K562 (cell line): ENCODE data around the gene UROD. TPM values are rescaled to one million over a fixed set of nuclear protein-coding genes. Genes with fewer than 3 reads are reported as not detected.

Experiments used
- ATAC-seq: fragments of 200-7000 bp; cut with Tn5 transposase; 3 replicates; pipeline ENCODE4 v1.9.1; 2020; ENCODE audit warnings: moderate library complexity
- BruUV-seq: library from RNA; stranded (reverse); fragments of 400-500 nt; replicated peaks from 2 replicates; lab custom pipeline; 2021; lab: Mats Ljungman, UMichigan
- CTCF ChIA-PET: fragments of 300-600 bp; formaldehyde crosslinking; extraction: SDS; loops from one replicate; lab custom pipeline; 2021; ENCODE audit warnings: low intra/inter-chr PET ratio; lab: Yijun Ruan, JAX
- POLR2A ChIA-PET: fragments of 300-600, 350-650 bp; sonication (Branson Sonifier 250); formaldehyde crosslinking; extraction: SDS; loops from one replicate; lab custom pipeline; 2021; ENCODE audit warnings: antibody characterized with exemption, inconsistent platforms; lab: Yijun Ruan, JAX
- DNase-seq, 4 experiments: peaks; one replicate each; pipeline versions ENCODE4 v3.0.0 to v3.0.0-alpha.2; 2011 to 2018; ENCODE audit warnings: low spot score in 3 of 4, mixed read lengths in 3 of 4; ENCODE audit errors: extremely low read depth in 1 of 4
- FAIRE-seq: peaks from 2 replicates; lab custom pipeline; 2011; peaks lifted over from hg19 to GRCh38; lab: Jason Lieb, UNC
- H2AFZ ChIP-seq: 2 replicates; pipeline ENCODE4 v1.6.0; 2011; ENCODE audit warnings: low read depth, low read length, control low read depth, inconsistent platforms
- H3K27ac ChIP-seq: fragments of 200-600 bp; 3 replicates; pipeline ENCODE4 v1.8.0; 2011; ENCODE audit warnings: low read depth, mild to moderate bottlenecking, control low read depth, inconsistent platforms, low read length, moderate library complexity, mixed read lengths; ENCODE audit errors: extremely low read depth
- H3K27me3 ChIP-seq, 2 experiments: fragments of 300-600 bp in 1 of 2; 2 replicates in 1 of 2; 3 replicates in 1 of 2; pipeline versions ENCODE4 v1.6.0 to v1.8.0; 2011; ENCODE audit warnings: inconsistent platforms in 2 of 2, low read length in 2 of 2, mild to moderate bottlenecking in 1 of 2, mixed read lengths in 1 of 2, moderate library complexity in 1 of 2; ENCODE audit not compliant: control insufficient read depth in 2 of 2, insufficient read depth in 2 of 2
- H3K36me3 ChIP-seq: fragments of 300-600 bp; 3 replicates; pipeline ENCODE4 v1.8.0; 2011; ENCODE audit warnings: mild to moderate bottlenecking, low read length, inconsistent platforms; ENCODE audit not compliant: control insufficient read depth, insufficient read depth
- H3K4me1 ChIP-seq, 2 experiments: fragments of 200-600 bp in 1 of 2; replicated peaks in 1 of 2; 2 replicates in 1 of 2; 3 replicates in 1 of 2; pipeline versions ENCODE4 v1.5.1 to v1.8.0; 2011; ENCODE audit warnings: inconsistent platforms in 2 of 2, low read length in 2 of 2, mild to moderate bottlenecking in 1 of 2, mixed read lengths in 1 of 2, moderate library complexity in 1 of 2; ENCODE audit not compliant: control insufficient read depth in 2 of 2, insufficient read depth in 2 of 2
- H3K4me2 ChIP-seq: 2 replicates; pipeline ENCODE4 v1.6.1; 2011; ENCODE audit warnings: low read length, control low read depth, inconsistent platforms, mixed read lengths; ENCODE audit not compliant: insufficient read depth
- H3K4me3 ChIP-seq: fragments of 200-600 bp; sonication (generic), shearing (Covaris generic); 2 replicates; pipeline ENCODE4 v1.5.1; 2016; ENCODE audit warnings: control low read depth, inconsistent platforms
- H3K79me2 ChIP-seq: fragments of 200-600 bp; 3 replicates; pipeline ENCODE4 v1.8.0; 2011; ENCODE audit warnings: low read length, inconsistent platforms; ENCODE audit not compliant: control insufficient read depth, insufficient read depth
- H3K9ac ChIP-seq, 2 experiments: 2 replicates each; pipeline versions ENCODE4 v1.6.0 to v1.6.1; 2011; ENCODE audit warnings: low read depth in 2 of 2, low read length in 2 of 2, control low read depth in 1 of 2, inconsistent platforms in 1 of 2, mild to moderate bottlenecking in 1 of 2, mixed read lengths in 1 of 2; ENCODE audit not compliant: insufficient read depth in 1 of 2
- H3K9me1 ChIP-seq: one replicate; pipeline ENCODE4 v1.6.0; 2011; ENCODE audit warnings: inconsistent platforms, mild to moderate bottlenecking, low read length, moderate library complexity; ENCODE audit not compliant: control insufficient read depth, insufficient read depth
- H3K9me3 ChIP-seq: replicated peaks from 2 replicates; pipeline ENCODE4 v1.5.1; 2011; ENCODE audit warnings: low read depth, low read length, inconsistent platforms; ENCODE audit not compliant: control insufficient read depth, insufficient read depth
- H4K20me1 ChIP-seq: replicated peaks from 2 replicates; pipeline ENCODE4 v1.6.1; 2011; ENCODE audit warnings: low read length, inconsistent platforms, mixed read lengths; ENCODE audit not compliant: control insufficient read depth, insufficient read depth
- CBX1 ChIP-seq: sonication (generic); IDR thresholded peaks from 2 replicates; pipeline ENCODE4 v1.6.1; 2016; ENCODE audit warnings: antibody characterized with exemption, low read depth, mild to moderate bottlenecking
- E4F1 ChIP-seq: fragments of 250-450 bp; sonication (Bioruptor Pico); IDR thresholded peaks from 2 replicates; pipeline ENCODE4 v1.5.0; 2021; ENCODE audit warnings: mild to moderate bottlenecking, borderline replicate concordance
- FOSL1 ChIP-seq: fragments of 200-800 bp; sonication (Bioruptor generic); conservative IDR thresholded peaks from 2 replicates; pipeline ENCODE4 v1.6.1; 2016; ENCODE audit warnings: missing genetic modification characterization, missing compliant biosample characterization
- HCFC1 ChIP-seq: IDR thresholded peaks from 2 replicates; pipeline ENCODE4 v1.6.1; 2012; ENCODE audit warnings: low read depth, low read length, improper control_type of control experiment
- KDM5B ChIP-seq: fragments of 200-600 bp; sonication (generic); IDR thresholded peaks from 2 replicates; pipeline ENCODE4 v1.6.1; 2012; ENCODE audit warnings: low read depth, mild to moderate bottlenecking, moderate library complexity, low read length, control low read depth, inconsistent platforms; ENCODE audit not compliant: insufficient replicate concordance
- MAFG ChIP-seq: fragments of 450-650 bp; conservative IDR thresholded peaks from 2 replicates; pipeline ENCODE4 v1.6.1; 2016; ENCODE audit warnings: missing genetic modification characterization, missing compliant biosample characterization
- MCM2 ChIP-seq: fragments of 450-650 bp; IDR thresholded peaks from 2 replicates; pipeline ENCODE4 v1.6.1; 2017; ENCODE audit warnings: low read depth, mild to moderate bottlenecking
- OTX1 ChIP-seq: fragments of 450-650 bp; formaldehyde crosslinking; IDR thresholded peaks from 2 replicates; pipeline ENCODE4 v1.4.0; 2022; ENCODE audit warnings: mild to moderate bottlenecking
- RAD21 ChIP-seq, 2 experiments: fragments of 250-450 bp in 1 of 2; fragments of 450-650 bp in 1 of 2; sonication (Bioruptor Pico) in 1 of 2; formaldehyde crosslinking in 1 of 2; IDR thresholded peaks in 1 of 2; conservative IDR thresholded peaks in 1 of 2; 2 replicates each; pipeline versions ENCODE4 v1.4.0 to v1.8.0; 2020 to 2022; ENCODE audit warnings: mild to moderate bottlenecking in 2 of 2, moderate library complexity in 1 of 2
- RBBP5 ChIP-seq: fragments of 200-600 bp; sonication (generic); IDR thresholded peaks from 2 replicates; pipeline ENCODE4 v1.6.1; 2012; ENCODE audit warnings: borderline replicate concordance, mild to moderate bottlenecking, low read length, control low read depth, inconsistent platforms; ENCODE audit not compliant: insufficient read depth, poor library complexity, severe bottlenecking
- RBM22 ChIP-seq: fragments of 200-400 bp; formaldehyde crosslinking; IDR thresholded peaks from 2 replicates; pipeline ENCODE4 v1.6.1; 2018; ENCODE audit warnings: low read length, low read depth; ENCODE audit not compliant: poor library complexity, severe bottlenecking
- RBM39 ChIP-seq: fragments of 200-400 bp; formaldehyde crosslinking; optimal IDR thresholded peaks from 2 replicates; pipeline ENCODE3; 2018; ENCODE audit warnings: low read depth, low read length
- TEAD2 ChIP-seq: fragments of 450-650 bp; IDR thresholded peaks from 2 replicates; pipeline ENCODE4 v1.6.1; 2016; ENCODE audit warnings: missing genetic modification characterization, control low read depth, missing compliant biosample characterization
- TSHZ1 ChIP-seq: fragments of 250-450 bp; sonication (Bioruptor Pico); IDR thresholded peaks from 2 replicates; pipeline ENCODE4 v1.4.0; 2020; ENCODE audit warnings: mild to moderate bottlenecking, moderate library complexity
- WGBS: fragments of 100-300 bp; shearing (Covaris generic); methylation state at CpG from one replicate; pipeline ENCODE4 v1.1.6; 2016; ENCODE audit warnings: low coverage, mixed read lengths; ENCODE audit not compliant: insufficient coverage; ENCODE audit errors: missing lambda C conversion rate; 5-methylcytosine and 5-hydroxymethylcytosine counted together
- in situ Hi-C: fragments of 300-500 bp; cut with MboI; formaldehyde crosslinking; loops from 4 replicates; pipeline ENCODE4 v1.15.0; 2018; ENCODE audit warnings: inconsistent platforms, mixed read lengths
- intact Hi-C: fragments of 100-400 bp; cut with micrococcal nuclease; formaldehyde crosslinking; loops from 2 replicates; pipeline ENCODE4 v1.14.2; 2022
- polyA plus RNA-seq, 8 experiments: library from polyadenylated mRNA; depleted of rRNA in 4 of 8; stranded (reverse) in 5 of 8; unstranded in 3 of 8; fragments of >200 nt; fragmentation: Nextera tagmentation in 2 of 8; fragmentation: Illumina TruSeq in 1 of 8; extraction: Ambion mirVana in 2 of 8; extraction: Trizol in 1 of 8; gene quantifications; 2 replicates each; pipeline versions ENCODE4 v1.2.1 to v1.2.3, GENCODE V29; 2011 to 2014; ENCODE audit warnings: inconsistent platforms in 1 of 8, missing spikeins in 1 of 8
- total RNA-seq, 7 experiments: library from RNA; depleted of rRNA in 6 of 7; stranded (reverse); fragments of >200 nt in 6 of 7; fragmentation: Illumina TruSeq in 2 of 7; extraction: Trizol in 2 of 7; gene quantifications; 2 replicates each; pipeline versions ENCODE4 v1.2.1 to v1.2.3, GENCODE V29; 2011 to 2021; ENCODE audit warnings: low replicate concordance in 1 of 7

Gene UROD
- total and polyA plus RNA-seq, 9 of the 15 experiments (the other 6 are each of a cell fraction or from before 2014, with no cell fraction given): 533 to 2,933 (median 1,100) TPM

- TF ChIP-seq MAFG (tag): no peak
- no peak for TF ChIP-seq HCFC1
- TF ChIP-seq TSHZ1 (CRISPR knock-in tag): no peak
- TF ChIP-seq RBM22: no peak
- no peak for TF ChIP-seq RBBP5
Measured at GRCh38 chr1:45015683-45016082, 3.6 kb downstream of the UROD start (continued).

- ATAC-seq (no peak), FAIRE-seq (no peak), DNase-seq (peak in 1 of 4 experiments; percentile 12)
- POLR2A ChIA-PET: interaction anchor here (0.6 to 8.7 kb wide), 12 partner anchors 17 to 1475 kb away, joined by 3 to 113 read pairs (median 3); partner anchors contain the start of genes PRDX1 and RNU5D-1
- peaks cover 31 to 37% of the 10 kb centered on the region in 2 experiments; a peak in 4 of 5 replicates for H3K4me1 ChIP-seq
- no peaks in the 10 kb centered on the region for H3K27me3 ChIP-seq
- H2AFZ ChIP-seq: no peak overlapping the region
- H3K79me2 ChIP-seq: peaks cover 31% of the 10 kb centered on the region
- BruUV-seq: no TSS peak
- CTCF ChIA-PET: interaction anchor here (0.8 to 4.6 kb wide), 3 partner anchors 284 to 554 kb away, joined by 3 to 58 read pairs (median 4); no protein-coding TSS in a partner anchor
- peaks cover 29% of the 10 kb centered on the region for H3K36me3 ChIP-seq
- WGBS: 79% methylated on average over 2 of the region's 2 CpGs
- H3K27ac ChIP-seq: no peak overlapping the region
- no peak overlapping the region for H3K9ac ChIP-seq
- H4K20me1 ChIP-seq: peaks cover 13% of the 10 kb centered on the region; the same call in 1 of the 2 replicates
- H3K9me3 ChIP-seq: no peaks in the 10 kb centered on the region
- intact Hi-C loops (loop anchor here (5.0 to 10.0 kb wide), 3 partner anchors 71 to 559 kb away; partner anchors contain the start of gene ZSWIM5), in situ Hi-C loops (no loop called here)
- H3K9me1 ChIP-seq: peaks cover 3% of the 10 kb centered on the region
- H3K4me2 ChIP-seq: no peak overlapping the region
- H3K4me3 ChIP-seq: no peak overlapping the region
- no peak for TF ChIP-seq RBM39
- no peak for TF ChIP-seq OTX1 (CRISPR knock-in tag)
- TF ChIP-seq MCM2: no peak
- TF ChIP-seq CBX1: no peak
- no peak for TF ChIP-seq TEAD2 (tag)
- peak; percentile 51 for TF ChIP-seq KDM5B
- TF ChIP-seq RAD21 (CRISPR knock-in tag; conservative IDR thresholded peaks at IDR 0.05 in 1 of 2, IDR thresholded peaks at IDR 0.05 in 1 of 2): 0 out of 4 replicates have a peak, but pooled peaks of 1 of the 2 experiments have one; percentile 7
- no peak for TF ChIP-seq E4F1 (CRISPR knock-in tag)
- no peak for TF ChIP-seq FOSL1 (tag)
Measured at GRCh38 chr1:45016090-45016697, 4.1 kb downstream of the UROD start.
